GM08714 (cell line): ENCODE measurements around the gene CPNE7.

Experiments
- H3K4me3 ChIP-seq: fragments of 200-500 bp; sonication (Bioruptor generic); 2 replicates; pipeline ENCODE4 v1.5.1; 2014; ENCODE audit warnings: mild to moderate bottlenecking, low read length, inconsistent platforms
- ZNF274 ChIP-seq: IDR thresholded peaks from 2 replicates; pipeline ENCODE4 v1.6.1; 2012; ENCODE audit warnings: mild to moderate bottlenecking, low read depth, low read length

The CPNE7 gene

GRCh38 chr16:89606006-89606405 lies 30.4 kb downstream of the CPNE7 start:
- TF ChIP-seq ZNF274, result no peak
- no peak overlapping the region for H3K4me3 ChIP-seq

DNA sequence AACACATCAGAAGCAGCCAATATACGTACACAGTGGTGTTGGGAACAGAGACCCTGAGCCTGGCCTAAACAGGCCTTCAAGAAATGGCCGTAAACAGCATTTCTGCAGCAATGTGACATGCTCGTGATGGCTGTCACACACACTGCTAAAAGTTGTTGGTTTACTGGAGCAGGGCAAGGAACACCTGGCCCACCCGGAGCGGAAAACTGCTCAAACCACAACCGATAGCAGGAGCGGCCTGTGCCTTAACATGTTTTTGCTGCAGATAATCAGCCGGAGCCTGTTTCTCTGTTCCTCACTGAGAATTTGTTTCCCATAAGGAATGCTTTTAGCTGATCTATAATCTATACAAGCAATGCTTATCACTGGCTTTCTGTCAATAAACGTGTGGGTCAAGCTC lies 31.9 kb downstream of the CPNE7 start:
- no peak for TF ChIP-seq ZNF274
- no peak overlapping the region for H3K4me3 ChIP-seq

DNA sequence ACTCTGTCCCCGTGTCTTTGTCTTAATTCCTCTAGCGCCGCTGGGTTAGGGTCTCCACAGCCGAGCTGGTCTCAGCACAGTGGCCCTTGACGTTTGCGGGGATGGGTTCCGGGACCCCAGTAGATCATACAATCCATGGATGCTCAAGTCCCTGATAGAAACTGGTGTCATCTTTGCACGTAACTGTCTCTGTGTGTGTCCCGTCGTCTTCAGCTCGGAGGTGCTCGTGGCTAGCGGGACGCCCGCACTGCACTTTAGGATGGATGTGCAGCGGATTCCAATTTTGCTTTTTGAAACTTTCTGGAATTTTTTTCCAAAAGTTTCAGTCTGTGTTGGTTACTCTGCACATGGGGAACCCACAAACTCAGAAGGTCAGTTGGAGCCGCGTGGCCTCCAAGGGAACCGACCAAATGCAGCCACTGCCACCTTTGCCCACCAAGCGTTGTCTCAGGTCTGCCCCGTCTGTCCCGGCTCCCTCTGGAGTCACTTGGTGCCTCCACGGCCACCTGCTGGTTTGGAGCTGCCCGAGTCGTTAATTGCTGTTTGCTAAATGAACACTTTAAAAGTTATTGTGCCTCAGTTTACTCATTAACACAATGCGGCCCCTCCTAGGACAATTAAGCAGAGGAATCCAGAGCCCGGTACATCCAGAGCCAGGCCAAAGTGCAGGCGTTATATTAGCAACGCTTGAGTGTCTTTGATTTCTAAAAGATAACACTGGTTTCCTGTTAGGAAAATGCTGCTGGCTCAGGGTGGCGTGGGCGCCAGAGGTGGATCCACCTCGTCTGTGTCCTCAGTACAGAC lies 32.6 kb downstream of the CPNE7 start:
- H3K4me3 ChIP-seq, result no peak overlapping the region

DNA sequence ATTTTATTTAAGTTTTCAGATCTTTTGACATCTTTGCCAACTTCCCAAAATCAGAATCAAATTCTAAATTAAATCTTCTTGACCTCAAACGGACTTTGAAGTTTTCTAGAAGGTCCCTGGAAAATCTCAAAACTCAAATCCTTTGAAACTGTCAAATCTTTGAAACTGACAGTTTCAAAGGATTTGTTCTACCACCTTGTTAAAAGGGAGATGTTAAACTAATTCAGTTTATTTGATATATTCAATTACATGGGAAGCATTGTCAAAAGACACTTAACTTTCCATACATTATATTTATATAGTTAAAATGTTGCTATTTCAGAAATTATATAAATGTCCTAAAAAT lies 34.5 kb downstream of the CPNE7 start:
- no peak overlapping the region for H3K4me3 ChIP-seq
- no peak for TF ChIP-seq ZNF274

More for the DNA sequence above, 32.6 kb downstream of the CPNE7 start:
- TF ChIP-seq ZNF274, result no peak

DNA sequence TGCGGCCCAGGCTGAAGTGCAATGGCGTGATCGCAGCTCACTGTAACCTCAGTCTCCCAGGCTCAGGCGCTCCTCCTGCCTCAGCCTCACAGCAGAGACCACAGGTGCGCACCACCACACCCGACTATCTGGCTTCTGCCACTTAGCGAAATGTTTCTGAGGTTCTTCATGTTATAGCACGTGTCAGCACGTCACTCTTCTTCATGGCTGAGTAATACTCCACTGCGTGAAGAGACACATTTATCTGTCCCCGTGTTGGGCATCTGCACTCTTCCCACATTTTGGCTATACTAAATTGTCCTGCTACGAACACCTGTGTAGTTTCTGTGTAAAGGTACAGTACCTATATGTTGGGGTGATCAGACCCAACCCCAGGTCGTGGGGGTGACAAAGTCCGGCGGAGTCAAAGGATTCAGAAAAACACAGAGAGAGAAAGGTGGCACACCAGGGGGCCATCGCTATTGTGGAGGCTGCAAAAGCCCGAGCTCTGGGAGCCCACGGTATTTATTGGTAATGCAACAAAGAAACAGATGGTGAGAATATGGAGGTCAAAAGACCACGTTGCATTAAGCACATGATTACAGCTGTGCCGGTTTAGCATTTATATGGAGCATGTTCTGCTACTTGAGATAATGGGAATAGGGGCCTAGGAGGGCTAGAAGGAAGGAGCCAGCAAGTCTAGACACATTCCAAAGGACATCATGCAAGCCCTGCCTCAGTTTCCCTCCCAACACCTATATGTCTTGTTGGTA lies 37.0 kb downstream of the CPNE7 start:
- no peak for TF ChIP-seq ZNF274

DNA sequence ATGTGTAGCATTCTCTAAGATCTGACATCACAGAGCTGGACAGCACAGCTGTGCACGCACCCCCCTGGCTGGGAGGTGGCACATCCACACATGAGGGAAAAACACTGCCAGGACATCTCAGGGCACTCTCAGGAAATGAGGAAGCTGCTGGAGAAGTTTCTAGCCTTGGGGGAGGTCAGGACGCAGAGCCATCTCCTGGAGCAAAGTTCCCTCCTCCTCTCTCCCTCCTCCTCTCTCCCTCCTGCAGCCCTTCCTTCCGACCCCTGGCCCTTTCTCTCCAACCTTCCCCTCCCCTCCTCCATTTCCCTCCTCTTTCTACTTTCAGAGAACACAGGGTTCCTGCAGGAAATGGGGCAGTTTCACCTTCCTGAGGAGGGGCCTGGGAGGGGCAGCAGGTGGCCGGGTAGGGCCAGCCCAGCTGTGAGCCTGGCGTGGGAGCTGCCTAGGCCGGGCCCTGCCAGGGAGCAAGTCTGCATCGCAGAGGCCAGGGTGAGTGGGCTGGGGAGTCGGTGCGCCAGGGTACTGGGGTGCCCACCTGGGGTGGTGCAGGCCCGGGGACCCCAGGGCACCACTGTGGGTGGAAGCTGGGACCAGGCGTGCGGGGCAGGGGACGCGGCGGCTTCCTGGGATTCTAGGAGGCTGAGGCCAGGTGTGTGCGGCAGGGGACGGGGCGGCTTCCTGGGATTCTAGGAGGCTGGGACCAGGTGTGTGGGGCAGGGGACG lies 37.8 kb downstream of the CPNE7 start, which contains the start of gene DPEP1:
DPEP1 (plus strand) TSS at position 412 of the 723 bp plus-strand sequence. CDS start 16,769 bp downstream, outside the sequence.
- no peak for TF ChIP-seq ZNF274
- H3K4me3 ChIP-seq, result no peak within 1 kb of the TSS

More for the DNA sequence above, 37.0 kb downstream of the CPNE7 start:
- no peak overlapping the region for H3K4me3 ChIP-seq

DNA sequence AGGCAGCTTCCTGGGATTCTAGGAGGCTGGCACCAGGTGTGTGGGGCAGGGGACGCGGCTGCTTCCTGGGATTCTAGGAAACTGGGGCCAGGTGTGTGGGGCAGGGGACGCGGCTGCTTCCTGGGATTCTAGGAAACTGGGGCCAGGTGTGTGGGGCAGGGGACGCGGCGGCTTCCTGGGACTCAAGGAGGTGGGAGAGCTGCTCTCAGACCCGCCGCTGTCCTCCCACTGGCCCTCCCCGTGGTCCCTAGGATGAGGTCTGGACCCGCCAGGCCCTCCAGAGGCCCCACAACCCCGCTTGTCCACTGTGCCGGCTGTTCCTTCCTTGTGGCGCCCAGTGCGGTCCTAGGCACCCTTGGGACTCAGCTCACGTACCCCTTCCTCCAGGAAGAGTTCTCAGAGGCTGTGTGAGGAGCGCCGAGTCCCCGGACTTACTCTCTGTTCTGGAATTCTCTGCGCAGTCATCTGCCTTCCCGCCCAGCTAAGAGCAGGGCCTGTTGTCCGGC lies 38.4 kb downstream of the CPNE7 start:
- H3K4me3 ChIP-seq, result no peak overlapping the region
- TF ChIP-seq ZNF274, result no peak

DNA sequence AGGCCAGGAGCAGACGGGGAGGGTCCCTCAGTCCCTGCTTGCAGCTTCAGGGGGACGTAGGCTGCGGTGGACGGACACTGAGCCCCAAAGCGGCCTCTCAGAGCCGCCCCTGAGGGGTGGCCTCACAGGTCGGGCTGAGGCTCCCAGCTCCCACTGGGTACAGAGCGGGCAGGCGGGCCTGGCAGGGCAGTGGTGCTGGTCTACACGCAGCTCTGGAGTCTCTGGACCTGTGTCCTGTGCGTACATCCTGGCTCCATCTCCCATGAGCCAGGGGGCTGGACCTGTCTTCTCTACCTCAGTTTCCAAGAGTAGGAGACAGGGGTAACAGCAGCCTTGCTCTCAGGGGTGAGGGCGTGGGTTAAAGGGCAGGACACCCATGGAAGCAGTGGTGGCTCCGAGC lies 39.6 kb downstream of the CPNE7 start:
- TF ChIP-seq ZNF274, result no peak
- no peak overlapping the region for H3K4me3 ChIP-seq

- no peak overlapping the region for H3K4me3 ChIP-seq
- no peak for TF ChIP-seq ZNF274
Observed at GRCh38 chr16:89615596-89616090, 40.1 kb downstream of the CPNE7 start.

DNA sequence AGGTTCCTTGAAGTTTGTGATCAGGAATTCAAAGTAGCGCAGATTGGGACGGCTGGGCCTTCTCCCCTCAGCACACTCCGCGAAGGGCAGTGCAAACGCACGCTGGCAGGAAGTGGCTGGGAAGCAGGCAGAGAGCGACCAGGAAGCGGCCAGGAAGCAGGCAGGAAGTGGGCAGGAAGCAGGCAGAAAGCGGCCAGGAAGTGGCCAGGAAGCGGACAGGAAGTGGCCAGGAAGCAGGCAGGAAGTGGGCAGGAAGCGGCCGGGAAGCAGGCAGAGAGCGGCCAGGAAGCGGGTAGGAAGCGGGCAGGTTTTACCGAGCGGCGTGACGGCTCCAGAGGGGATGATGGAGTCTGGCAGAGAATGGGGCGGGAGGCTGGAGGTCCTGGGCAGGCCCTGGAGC lies 41.1 kb downstream of the CPNE7 start:
- no peak for TF ChIP-seq ZNF274
- H3K4me3 ChIP-seq, result no peak overlapping the region

- no peak overlapping the region for H3K4me3 ChIP-seq
- no peak for TF ChIP-seq ZNF274
Observed at GRCh38 chr16:89617036-89617435, 41.5 kb downstream of the CPNE7 start.

DNA sequence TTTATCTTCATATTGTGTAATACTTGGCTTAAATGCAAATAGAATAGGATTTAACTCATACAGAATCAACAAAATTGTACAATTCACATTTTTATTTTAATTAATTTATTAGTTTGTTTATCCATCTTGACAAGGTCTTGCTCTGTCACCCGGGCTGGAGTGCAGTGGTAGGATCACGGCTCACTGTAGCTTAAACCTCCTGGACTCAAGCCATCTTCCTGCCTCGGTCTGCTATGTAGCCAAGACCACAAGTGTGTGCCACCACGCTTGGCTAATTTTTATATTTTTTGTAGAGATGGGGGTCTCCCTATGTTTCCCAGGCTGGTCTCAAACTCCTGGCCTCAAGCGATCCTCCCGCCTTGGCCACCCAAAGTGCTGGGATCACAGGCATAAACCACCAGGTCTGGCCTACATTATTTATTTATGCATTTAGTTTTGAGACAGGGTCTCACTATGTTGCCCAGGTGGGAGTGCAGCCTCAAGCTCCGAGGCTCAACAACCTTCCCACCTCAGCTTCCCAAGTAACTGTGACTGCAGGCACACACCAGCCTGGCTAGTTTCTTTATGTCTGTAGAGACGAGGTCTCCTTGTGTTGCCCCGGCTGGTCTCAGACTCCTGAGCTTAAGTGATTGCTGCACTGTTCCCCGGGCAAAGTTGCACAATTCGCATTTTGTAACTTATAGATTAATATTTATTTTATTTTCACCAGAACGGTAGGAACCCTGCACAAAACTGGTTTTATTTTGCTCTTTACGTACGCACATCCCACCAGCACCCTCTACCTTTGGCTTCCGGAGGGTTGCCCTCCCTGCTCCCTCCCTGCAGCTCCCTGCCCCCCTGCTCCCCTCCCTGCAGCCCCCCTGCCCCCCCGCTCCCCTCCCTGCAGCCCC lies 42.8 kb downstream of the CPNE7 start:
- TF ChIP-seq ZNF274, result no peak
- no peak overlapping the region for H3K4me3 ChIP-seq

- TF ChIP-seq ZNF274, result no peak
- no peak overlapping the region for H3K4me3 ChIP-seq
Observed at GRCh38 chr16:89619840-89620239, 44.3 kb downstream of the CPNE7 start.
